Stimulated activated naive CD4-positive, alpha-beta T cell (primary cell): ENCODE measurements around the gene BCR.

Experiments
- DNase-seq, 6 experiments: peaks; one replicate each; lab custom pipeline; 2025; lab: John Stamatoyannopoulos, UW

Gene BCR

GRCh38 chr22:23176645-23177027 lies 3.7 kb upstream of the BCR start:
- no peak for DNase-seq

GRCh38 chr22:23177197-23177596 lies 3.1 kb upstream of the BCR start:
- DNase-seq, result no peak

DNA sequence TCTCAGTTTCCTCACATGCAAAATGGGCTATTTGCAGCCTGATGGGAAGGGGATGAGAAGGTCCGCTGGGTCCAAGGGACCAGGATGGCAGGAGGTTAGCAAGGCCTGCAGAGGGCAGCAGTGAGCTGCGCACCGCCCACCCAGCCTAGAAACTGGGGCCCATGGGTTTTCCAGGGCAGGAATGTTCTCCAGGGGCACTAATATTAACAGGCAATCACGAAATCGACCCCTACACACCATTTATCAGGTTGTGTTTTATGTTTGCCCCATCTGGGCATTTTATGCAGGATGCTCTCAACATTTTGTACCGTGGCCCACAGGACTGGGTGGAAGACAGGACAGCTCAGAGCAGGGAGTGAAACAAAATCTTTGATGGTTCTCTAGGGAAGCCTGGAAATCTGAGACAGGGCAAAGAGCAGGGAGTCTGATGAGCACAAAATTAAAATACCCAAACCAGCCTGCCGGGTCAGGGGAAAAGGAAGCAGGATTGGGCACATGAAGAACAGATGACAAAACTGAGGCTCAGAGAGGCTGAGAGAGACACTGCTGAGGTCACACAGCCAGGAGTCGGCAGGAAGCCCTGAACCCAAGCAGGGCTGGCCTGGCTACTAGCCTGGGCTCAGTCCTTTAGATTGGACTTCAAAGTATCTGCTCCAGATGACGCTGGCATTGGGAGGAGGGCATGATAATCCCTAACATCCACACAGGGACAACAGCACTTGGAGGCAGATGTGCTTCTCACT lies 1.6 kb upstream of the BCR start:
- peak; percentile 4 to 70 (median 54) for DNase-seq

DNA sequence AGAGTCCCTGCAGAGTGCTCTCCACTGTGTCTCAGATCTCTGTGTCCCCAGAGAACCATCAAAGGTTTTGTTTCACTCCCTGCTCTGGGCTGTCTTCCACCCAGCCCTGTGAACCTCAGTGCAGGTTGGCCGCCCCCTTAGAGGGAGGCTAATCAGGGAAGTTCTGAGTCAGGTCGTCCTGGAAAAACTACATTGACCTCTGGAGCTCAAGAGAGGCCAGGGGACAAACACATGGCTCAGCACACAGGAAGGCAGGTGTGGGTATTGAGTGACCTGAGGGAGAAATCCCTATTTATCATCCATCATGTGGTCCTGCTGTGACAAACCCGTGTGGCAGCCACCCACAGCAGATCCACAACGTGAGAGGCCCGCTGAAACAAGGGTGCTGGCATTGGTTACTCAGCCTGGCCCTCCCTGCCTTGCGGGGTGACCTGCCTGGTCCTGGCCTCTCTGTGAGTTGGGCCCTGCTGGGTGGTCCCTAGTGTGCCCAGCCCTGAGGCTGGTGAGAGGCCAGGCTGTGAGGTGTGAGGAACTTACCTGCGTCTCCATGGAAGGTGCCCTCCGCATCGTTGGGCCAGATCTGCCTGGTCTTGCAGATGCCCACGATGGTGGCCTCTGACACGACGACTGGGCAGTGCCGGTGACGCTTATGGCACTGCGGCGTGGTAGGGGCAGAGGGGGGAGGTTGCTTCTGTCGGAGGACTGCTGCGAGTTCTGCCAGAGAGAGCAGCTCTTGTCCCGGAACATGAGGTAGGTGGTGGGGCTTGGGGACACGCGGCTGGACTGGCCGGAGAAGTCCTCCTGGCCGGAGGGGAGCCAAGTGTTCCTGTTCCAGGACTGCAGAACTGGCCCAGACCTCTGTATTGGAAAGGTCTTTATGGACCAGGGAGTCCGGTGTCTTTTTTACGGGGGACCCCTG lies 669 bp upstream of the BCR start:
- peak in 4 of 6 experiments; percentile 6 to 42 (median 20) for DNase-seq

DNA sequence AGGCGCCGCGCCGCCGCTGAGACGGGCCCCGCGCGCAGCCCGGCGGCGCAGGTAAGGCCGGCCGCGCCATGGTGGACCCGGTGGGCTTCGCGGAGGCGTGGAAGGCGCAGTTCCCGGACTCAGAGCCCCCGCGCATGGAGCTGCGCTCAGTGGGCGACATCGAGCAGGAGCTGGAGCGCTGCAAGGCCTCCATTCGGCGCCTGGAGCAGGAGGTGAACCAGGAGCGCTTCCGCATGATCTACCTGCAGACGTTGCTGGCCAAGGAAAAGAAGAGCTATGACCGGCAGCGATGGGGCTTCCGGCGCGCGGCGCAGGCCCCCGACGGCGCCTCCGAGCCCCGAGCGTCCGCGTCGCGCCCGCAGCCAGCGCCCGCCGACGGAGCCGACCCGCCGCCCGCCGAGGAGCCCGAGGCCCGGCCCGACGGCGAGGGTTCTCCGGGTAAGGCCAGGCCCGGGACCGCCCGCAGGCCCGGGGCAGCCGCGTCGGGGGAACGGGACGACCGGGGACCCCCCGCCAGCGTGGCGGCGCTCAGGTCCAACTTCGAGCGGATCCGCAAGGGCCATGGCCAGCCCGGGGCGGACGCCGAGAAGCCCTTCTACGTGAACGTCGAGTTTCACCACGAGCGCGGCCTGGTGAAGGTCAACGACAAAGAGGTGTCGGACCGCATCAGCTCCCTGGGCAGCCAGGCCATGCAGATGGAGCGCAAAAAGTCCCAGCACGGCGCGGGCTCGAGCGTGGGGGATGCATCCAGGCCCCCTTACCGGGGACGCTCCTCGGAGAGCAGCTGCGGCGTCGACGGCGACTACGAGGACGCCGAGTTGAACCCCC lies 798 bp downstream of the BCR start:
- DNase-seq, result peak in 5 of 6 experiments; percentile 27 to 60 (median 51)

DNA sequence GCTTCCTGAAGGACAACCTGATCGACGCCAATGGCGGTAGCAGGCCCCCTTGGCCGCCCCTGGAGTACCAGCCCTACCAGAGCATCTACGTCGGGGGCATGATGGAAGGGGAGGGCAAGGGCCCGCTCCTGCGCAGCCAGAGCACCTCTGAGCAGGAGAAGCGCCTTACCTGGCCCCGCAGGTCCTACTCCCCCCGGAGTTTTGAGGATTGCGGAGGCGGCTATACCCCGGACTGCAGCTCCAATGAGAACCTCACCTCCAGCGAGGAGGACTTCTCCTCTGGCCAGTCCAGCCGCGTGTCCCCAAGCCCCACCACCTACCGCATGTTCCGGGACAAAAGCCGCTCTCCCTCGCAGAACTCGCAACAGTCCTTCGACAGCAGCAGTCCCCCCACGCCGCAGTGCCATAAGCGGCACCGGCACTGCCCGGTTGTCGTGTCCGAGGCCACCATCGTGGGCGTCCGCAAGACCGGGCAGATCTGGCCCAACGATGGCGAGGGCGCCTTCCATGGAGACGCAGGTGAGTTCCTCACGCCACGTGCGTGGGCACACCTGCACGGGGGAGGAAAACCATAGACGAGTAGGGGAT lies 1.5 kb downstream of the BCR start:
- peak in 3 of 6 experiments; percentile 16 to 42 (median 19) for DNase-seq

- peak in 5 of 6 experiments; percentile 13 to 44 (median 23) for DNase-seq
These were observed 2.2 kb downstream of the BCR start for GRCh38 chr22:23182309-23183060.

DNA sequence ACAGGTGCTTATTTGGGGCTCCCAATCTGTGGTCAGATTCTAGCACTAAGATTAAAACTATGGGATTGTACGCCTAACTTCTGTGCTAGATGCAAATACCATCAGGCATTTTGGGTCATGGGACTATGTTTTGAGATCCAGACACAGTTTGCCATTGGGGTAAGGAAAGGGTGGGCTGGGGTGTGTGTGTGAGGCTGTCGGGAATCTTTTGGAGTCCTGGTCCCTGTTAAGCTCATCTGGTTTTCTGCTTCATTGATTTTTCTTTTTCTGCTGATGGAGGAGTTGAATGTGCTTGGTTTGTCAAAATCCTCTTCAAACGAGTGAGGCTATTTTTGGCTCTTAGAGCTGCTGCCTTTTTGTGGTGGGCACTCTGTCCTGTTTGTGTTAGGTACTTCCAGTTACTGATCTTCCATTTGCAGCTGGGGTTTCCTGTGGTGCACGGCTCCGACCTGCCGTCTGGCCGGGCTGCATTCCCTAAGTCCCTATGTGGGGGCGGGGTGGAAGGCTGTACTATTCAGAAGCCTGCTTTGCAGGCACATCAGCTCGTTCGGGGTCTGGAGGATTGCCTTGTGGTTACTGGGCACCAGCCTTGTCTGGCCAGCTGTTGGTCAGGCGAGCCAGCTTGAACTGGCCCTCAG lies 2.9 kb downstream of the BCR start:
- peak in 1 of 6 experiments; percentile 7 for DNase-seq

- no peak for DNase-seq
These were observed 3.9 kb downstream of the BCR start for GRCh38 chr22:23184100-23184763.

DNA sequence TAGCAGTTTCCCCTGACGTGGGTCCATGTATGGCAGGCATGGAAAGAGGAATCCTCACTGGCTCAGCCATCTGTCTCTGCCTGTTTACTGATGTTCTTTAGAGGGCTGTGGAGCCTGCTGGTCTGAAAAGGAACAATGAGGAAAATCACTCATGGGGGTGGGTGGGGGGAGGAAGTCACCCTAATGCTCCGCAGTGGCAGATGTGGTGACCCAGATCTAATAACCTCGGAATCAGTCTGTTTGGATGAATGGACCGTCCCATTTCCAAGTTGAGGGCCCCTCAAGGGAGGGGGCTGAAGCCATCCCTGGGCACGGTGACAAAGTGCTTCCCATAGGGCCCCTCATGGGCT lies 4.4 kb downstream of the BCR start:
- DNase-seq, result no peak

- DNase-seq, result no peak
These were observed 6.9 kb downstream of the BCR start for GRCh38 chr22:23187211-23187610.

- DNase-seq, result no peak
These were observed 7.8 kb downstream of the BCR start for GRCh38 chr22:23187871-23188700.

GRCh38 chr22:23190526-23190925 lies 10.2 kb downstream of the BCR start:
- DNase-seq, result no peak

DNA sequence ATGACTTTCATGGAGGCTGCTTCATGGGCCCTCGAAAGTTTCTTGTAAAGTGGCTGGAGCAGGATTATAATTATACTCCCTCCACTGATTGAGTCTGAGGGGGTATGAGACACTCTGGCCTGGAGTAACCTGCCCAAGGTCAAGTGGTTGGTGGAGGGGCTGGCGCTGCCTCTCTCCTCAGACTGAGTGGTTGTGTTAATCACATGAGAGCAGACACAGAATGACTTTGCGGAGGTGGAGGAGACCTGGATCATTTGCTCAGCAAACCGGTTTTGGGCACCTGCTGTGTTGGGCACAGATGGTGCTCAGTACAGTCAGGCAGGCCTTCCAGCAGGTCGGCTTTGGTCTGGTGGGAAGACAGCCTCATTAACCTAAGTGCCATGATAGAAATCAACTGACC lies 11.8 kb downstream of the BCR start:
- no peak for DNase-seq

GRCh38 chr22:23192558-23192957 lies 12.2 kb downstream of the BCR start:
- DNase-seq, result no peak

DNA sequence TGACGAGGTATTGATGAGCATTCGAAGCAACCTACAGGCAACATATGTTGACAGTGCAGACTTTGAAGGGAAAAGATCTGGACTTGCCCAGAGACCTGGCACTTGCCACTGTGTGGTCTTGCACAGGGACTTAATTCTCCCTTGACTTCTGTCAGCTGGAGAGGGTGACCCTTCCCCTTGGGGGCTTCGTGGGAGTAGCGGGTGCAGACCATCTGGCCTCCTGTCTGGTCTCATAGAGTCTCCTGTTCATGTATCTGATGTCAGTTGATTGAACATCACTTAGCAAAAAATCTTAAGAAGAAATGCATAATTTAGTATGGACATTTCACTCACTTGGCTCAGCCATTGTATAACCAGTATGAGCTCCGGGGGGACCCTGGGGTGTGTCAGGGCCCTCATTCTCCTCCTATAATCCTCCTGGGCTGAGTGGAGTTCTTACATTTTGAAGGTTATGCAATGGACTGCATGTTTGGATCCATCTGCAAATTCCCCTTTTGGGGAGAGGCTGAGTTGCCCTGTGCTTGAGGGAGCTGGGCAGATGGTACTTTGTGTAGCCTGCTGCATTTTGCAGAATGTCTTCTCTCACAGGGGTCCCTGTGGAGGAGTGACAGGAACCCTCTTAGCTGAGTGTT lies 13.0 kb downstream of the BCR start:
- DNase-seq, result no peak

- DNase-seq, result no peak
These were observed 13.6 kb downstream of the BCR start for GRCh38 chr22:23193882-23194281.

DNA sequence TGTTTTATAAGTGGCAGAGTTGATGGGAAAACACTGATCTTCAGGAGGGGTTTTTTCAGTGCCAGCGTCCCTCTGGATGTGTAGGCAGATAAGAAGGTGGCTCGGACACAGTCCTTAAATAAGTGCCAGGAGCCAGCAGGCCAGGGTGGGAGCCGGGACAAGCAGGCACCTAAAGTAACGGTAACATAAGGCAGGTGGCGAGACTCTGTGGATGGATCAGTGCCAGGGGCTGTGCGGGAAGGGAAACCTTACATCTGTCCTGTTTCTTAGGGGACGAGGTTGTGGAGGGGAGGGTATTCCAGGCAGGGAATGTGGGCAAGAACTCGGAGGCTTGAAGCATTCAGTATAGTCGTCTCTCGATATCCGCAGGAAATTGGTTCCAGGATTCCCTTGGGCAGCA lies 15.9 kb downstream of the BCR start:
- no peak for DNase-seq

DNA sequence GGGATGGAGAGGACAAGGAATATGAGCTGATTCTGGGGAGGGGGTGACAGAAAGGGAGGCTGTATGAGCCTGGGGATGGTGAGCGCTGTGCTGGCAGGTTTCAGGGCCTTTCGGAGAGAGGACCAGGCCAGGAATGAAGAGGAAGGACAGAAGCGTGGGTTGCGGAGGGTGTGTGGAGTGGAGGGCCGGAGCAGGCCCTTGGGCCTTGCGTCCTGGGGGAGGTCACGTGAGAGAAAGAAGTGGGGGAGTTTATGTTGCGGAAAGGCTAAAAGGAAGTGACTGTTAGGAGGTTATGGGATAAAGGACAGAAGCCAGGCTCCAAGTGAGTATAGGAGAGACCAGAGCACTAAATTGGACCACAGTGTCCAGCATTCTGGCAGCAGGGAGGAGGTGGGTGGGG lies 17.5 kb downstream of the BCR start:
- DNase-seq, result no peak
